Activated CD4-positive, alpha-beta T cell treated with anti-CD3 and anti-CD28 coated beads, Interleukin-2, amount 50 U/mL, for 1 hour (primary cell): ENCODE measurements around the gene TGFBR2.
"Not testable (repeated sequence)": the region's sequence is repeated elsewhere in the genome, so short reads cannot be mapped to it uniquely, and the experiment has no call there.

Experiments
- DNase-seq: peaks from one replicate; pipeline ENCODE4 v3.0.0-alpha.2; 2020

TGFBR2 gene

DNA sequence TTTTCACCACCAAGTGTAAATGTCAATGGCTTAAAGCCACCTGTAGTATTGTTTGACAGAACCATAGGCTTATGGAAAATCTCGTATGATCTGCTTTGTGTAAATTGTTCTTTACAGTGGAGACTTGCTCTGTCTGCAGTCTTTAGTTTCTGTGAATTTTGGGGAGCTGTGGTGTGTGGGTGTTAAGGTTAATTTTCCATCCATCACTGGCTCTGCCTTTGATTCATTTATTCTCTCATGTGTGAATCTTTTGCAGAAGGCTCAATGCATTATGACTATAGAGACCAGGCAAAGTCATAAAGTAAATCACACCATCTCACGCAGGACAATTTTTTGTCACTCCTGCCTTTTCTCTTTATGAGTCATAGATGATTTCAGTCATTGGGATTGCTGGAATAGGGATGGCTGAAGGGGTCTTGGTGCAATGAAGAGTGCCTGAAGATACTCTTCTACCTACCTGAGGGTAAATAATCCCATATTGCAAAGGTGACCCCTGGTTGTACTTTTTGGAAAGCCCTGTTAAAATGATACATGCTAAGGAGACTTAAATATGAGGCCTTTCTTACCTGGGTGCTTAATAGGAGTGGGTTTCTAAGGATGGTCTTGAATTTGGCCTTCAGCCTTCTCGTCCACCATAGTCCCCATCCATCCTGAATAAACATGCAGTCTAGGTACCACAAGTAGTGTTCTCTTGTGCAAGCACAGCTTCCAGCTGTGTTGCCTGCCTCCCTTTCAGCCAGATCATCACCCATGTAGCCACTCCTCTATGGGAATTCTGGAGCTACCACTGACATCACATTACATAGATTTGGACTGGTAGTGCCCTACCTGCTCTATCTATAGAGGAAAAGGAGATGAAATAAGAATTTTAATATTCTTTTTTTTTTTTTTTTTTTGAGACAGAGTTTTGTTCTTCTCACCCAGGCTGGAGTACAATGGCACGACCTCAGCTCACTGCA, 14.3 kb downstream of the TGFBR2 start:
- no peak for DNase-seq

DNA sequence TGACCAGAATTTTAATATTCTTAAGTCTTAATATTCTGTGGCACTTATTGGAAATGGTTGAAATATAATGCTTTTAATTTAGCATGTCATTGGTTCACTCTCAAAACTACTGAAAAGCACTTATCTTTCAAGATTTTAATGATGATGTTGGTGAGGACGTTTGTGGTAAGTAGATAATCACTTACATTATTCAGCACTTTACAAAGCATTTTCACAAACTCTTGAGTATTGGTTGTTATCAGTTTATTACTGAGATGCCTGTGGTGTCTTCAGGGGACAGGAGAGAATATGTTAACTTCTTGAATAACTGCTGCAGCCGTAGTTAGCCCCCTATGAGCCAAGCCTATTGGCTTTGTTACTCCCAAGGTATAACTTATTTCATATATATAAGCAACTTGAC, 15.2 kb downstream of the TGFBR2 start:
- DNase-seq, result no peak

DNA sequence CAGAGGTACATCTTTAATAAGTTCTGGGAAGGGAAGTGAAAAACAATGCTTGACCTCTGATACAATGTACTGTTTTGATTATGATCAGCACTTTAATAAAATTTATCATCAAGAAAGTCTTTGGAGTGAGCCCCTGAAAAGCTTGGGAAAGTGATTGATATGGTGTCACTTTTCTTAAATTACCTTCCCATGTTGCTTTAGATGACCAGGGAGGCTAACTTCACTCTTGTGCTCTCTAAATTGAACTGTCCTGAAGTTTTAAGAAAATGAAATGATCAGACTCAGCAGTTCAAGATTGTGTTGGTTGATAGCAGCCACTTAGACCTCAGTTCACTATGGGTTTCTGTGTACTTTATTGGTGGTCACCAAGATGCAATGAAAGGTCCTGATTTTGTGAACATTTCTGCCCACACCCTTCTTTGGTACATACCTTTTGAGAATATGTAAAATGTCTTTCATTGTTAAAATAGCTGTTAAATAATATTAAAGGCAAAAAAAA, 15.7 kb downstream of the TGFBR2 start:
- no peak for DNase-seq

DNA sequence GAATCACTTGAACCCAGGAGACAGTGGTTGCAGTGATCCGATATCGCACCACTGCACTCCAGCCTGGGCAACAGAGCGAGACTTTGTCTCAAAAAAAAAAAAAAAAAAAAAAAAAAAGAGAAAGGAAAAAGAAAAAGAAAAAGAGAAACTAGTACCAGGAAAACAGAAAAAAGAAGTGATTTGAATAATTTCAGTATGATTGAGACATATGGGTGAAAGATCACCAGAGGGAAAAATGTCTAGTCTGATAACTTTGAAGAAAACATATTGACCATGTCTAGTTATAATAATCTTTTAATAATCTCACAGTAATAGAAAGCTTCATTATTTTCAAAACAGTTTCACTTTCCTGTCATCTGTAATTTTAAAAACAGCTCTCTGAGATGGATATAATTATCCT, 16.4 kb downstream of the TGFBR2 start:
- DNase-seq, result no peak

DNA sequence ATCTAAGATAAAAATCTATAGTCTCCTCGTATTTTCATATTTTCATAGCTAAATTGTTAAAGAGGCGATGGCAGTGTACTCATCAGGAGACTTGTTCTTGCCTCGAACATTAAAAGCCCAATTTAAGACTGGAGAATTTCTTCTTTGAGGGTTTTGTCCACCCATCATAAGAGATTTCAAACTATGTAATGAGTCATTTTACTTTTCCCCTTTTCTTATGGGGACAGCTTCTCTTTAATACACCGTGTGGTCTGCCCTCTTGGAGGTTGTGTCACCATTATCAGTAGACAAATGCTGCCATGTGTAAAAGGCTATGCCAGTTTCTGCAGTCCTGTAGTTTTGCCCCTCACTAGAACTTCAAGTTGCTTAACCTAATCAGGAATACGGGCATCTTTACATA, 16.9 kb downstream of the TGFBR2 start:
- DNase-seq, result no peak

DNA sequence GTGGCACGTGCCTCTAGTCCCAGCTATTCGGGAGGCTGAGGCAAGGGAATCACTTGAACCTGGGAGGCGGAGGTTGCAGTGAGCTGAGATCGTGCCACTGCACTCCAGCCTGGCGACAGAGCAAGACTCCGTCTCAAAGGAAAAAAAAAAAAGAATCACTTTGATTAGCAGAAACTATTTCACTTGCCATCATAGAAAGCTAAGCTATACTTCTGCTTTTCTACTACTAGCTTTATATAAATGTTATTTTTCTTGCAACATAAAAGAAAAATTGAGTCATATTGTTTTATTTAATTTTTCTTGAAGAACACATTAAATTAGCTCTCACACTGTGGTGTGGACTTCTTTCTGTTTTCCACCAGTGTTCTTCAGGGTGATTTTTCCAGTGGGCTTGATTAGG, 18.1 kb downstream of the TGFBR2 start:
- not testable (repeated sequence) for DNase-seq

DNA sequence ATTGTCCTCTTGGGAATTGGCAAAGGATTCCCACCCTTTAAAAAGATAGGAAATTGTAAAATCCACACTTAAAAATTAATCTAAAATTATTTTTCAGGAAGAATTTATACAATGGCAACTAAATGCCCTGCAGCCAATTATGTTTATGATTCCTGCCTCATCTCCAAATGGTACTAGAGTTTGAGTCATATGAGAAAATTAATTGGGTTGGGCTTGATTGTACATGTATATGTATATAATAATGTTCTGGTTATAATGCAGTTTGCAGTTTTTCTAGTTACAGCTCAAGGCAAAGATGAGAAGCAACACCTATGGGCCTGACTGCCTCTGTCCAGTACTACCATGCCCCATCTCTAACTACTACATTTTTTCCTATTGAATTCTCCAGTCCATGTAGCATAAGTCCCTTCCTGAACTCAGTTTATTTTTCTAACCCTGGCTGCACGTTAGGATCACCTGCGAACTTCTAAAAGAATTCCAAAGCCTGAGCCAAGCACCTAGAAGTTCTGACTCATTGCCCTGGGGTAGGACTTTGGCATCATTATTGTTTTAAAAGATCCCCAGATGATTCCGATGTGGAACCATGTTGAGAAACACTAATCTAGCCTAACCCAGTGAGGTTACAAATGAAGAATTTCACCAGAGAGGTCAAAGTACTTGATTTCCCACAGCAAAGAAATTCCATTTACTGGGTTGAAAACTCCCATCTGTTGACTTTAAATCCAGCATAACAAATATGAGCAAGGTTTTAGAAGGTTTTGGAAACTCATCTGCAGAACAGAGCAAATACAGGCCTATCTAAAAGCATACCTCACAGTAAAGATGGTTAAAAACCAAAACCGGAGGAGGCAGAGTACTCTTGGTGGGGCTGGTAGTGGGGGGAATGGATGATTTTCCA, 19.4 kb downstream of the TGFBR2 start:
- DNase-seq, result no peak

- no peak for DNase-seq
Observed at GRCh38 chr3:30626443-30627180, 20.2 kb downstream of the TGFBR2 start.

- no peak for DNase-seq
Observed at GRCh38 chr3:30628205-30628900, 22.0 kb downstream of the TGFBR2 start.

GRCh38 chr3:30628901-30629590, 22.6 kb downstream of the TGFBR2 start:
- no peak for DNase-seq

DNA sequence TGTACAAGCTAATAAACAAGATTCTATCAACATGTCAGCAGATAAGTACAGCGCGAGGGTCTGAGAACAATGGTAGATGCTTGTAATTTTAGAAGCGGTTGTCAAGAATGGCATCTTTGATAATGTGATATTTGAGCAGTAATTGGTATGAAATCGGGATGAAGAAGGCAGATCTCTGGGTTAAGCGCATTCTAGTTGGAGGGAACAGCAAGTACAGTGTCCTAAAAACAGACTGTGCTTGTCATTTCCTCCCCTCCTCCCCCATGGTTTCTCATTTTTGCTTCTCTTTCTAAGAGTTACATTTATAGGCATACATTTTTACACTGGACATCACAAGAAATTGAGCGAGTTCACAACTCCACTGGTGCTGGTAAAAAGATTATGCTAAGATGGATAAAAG, 23.3 kb downstream of the TGFBR2 start:
- DNase-seq, result no peak

GRCh38 chr3:30630238-30631030, 24.0 kb downstream of the TGFBR2 start:
- no peak for DNase-seq

GRCh38 chr3:30631243-30631904, 25.0 kb downstream of the TGFBR2 start:
- peak; percentile 47 for DNase-seq

DNA sequence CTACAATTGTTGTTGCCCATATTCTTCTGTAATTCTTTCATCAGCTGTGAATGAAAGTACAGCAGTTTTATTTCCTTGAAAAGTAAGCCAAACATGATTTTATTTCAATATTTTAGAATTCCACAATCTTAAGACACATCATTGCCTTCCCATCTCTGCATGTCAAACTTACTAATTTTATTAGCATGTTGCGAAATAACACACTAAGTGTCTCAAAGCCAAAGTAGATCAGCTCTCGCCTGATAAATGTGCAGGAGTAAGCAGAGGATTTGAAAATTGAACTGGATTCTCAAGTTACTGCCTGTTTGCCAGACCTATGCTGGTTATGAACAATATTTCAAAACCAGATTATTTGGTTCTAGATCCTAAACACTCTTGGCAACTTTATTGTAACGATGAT, 25.7 kb downstream of the TGFBR2 start:
- no peak for DNase-seq

GRCh38 chr3:30632521-30632920, 26.1 kb downstream of the TGFBR2 start:
- DNase-seq, result no peak

GRCh38 chr3:30633718-30634117, 27.3 kb downstream of the TGFBR2 start:
- DNase-seq, result no peak

DNA sequence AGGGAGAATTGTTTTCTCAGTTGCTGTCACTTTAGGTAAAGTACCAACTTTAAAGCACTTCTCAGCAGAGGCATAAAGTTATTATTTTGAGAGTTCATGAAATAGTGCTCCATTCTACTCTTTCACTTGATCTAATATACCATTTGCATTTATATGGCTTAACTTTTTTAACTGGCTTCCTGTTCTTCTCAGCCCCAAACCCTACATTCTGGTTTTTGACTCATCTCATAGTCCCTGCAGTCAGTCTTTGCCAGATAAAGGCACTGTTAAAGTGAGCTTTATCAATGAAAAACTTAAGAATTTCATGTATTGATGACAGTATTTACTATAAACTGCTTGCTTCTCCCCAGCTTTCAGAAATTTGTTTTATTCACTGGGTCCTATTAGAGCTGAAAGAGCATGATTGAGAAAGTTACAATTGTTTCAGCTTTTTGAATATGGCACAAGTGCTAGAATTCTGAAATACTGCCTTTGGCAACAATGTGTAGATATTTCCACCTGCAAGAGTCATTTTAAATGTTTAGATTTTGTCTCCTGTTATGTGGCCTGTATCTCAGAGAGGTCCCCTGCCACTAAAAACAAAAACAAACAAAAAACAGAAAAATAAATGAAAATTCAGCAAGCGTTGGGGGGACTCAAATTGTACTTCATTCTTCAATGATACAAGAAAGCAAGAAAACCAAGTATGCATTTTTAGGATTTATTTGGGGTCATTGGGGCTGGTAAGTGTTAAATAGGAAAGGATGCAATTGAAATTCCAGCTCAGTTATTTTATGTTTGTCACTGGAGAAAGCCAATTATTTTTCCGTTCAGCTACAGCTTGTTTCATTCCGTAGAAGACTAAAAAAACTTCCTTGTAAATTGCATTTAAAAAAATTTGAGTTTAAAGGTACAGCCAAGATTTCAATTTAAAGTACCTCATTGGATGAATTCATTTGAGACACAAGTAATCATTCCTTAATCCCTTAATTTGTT, 28.6 kb downstream of the TGFBR2 start:
- DNase-seq, result no peak

GRCh38 chr3:30637310-30638219, 31.2 kb downstream of the TGFBR2 start:
- no peak for DNase-seq
